ENCODE data around the gene SYCP2.

DNA sequence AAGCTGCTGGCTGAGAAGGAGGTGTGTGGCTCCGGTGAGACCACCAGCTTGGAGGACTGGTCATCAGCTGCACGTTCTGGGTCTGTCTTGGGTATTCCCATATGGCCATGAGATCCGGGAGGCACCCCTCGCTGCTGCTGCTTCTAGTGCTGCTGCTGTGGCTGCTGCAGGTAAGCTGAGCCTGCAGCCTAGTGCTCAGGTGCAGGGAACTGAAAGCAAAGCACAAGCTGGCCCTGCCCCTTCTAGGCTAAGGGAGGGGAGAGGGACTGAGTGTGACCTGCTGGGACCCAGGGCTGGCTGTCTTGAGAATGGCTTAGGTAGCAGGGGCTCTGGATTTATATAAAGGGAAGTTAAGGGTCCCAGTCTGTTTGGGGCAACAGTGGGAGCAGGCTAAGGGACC lies 25.2 kb upstream of the SYCP2 start:
- TF ChIP-seq, protein P1, sequence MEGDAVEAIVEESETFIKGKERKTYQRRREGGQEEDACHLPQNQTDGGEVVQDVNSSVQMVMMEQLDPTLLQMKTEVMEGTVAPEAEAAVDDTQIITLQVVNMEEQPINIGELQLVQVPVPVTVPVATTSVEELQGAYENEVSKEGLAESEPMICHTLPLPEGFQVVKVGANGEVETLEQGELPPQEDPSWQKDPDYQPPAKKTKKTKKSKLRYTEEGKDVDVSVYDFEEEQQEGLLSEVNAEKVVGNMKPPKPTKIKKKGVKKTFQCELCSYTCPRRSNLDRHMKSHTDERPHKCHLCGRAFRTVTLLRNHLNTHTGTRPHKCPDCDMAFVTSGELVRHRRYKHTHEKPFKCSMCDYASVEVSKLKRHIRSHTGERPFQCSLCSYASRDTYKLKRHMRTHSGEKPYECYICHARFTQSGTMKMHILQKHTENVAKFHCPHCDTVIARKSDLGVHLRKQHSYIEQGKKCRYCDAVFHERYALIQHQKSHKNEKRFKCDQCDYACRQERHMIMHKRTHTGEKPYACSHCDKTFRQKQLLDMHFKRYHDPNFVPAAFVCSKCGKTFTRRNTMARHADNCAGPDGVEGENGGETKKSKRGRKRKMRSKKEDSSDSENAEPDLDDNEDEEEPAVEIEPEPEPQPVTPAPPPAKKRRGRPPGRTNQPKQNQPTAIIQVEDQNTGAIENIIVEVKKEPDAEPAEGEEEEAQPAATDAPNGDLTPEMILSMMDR (IDR thresholded peaks at IDR 0.05) = no peak
- TF ChIP-seq POLR2A (IDR thresholded peaks at IDR 0.05) = no peak
